ENCODE results near the gene TMEM131L. TPM values are rescaled to one million over a fixed set of nuclear protein-coding genes. Genes with fewer than 3 reads are reported as not detected.

TMEM131L gene
- total and polyA plus RNA-seq, 12 donors, result 2.7 to 33.6 (median 18.5) TPM

- no peaks in the 10 kb centered on the region for H3K27me3 ChIP-seq
- TF ChIP-seq CTCF (IDR thresholded peaks at IDR 0.05), result no peak
- peak overlapping the region in 6 of 10 donors; percentile 7 to 49 (median 18) for H3K27ac ChIP-seq
- H3K36me3 ChIP-seq, result peaks cover 0 to 18% (median 0%) of the 10 kb centered on the region in 9 donors
- no peak overlapping the region for H3K4me3 ChIP-seq
- intact Hi-C loops (cut with DNase I), result no loop called here
- 80 to 81% methylated on average over 3 of the region's 3 CpGs for WGBS, 2 donors
- H3K4me1 ChIP-seq, result peaks cover 0 to 46% (median 29%) of the 10 kb centered on the region in 9 donors
- DNase-seq (no peak), ATAC-seq (peak in 2 of 8 donors; percentile 28 to 31)
- no peaks in the 10 kb centered on the region for H3K9me3 ChIP-seq
These were observed 46.9 kb downstream of the TMEM131L start for GRCh38 chr4:153512952-153513500.

- intact Hi-C loops (cut with DNase I), result no loop called here
- no peak for TF ChIP-seq CTCF (IDR thresholded peaks at IDR 0.05)
- WGBS, 2 donors, result 39 to 62% methylated on average over 1 of the region's 1 CpG
- H3K27ac ChIP-seq, result peak overlapping the region in 6 of 10 donors; percentile 11 to 49 (median 18)
- no peak overlapping the region for H3K4me3 ChIP-seq
- ATAC-seq (peak in 3 of 8 donors; percentile 15 to 48 (median 20)), DNase-seq (no peak)
- peaks cover 0 to 17% (median 0%) of the 10 kb centered on the region in 9 donors for H3K36me3 ChIP-seq
- H3K4me1 ChIP-seq, result peaks cover 3 to 51% (median 34%) of the 10 kb centered on the region in 9 donors
- no peaks in the 10 kb centered on the region for H3K9me3 ChIP-seq
- no peaks in the 10 kb centered on the region for H3K27me3 ChIP-seq
These were observed 47.4 kb downstream of the TMEM131L start for GRCh38 chr4:153513596-153513995.

- peak overlapping the region in 4 of 10 donors; percentile 11 to 49 (median 15) for H3K27ac ChIP-seq
- peak in 2 of 8 donors; percentile 14 to 16 for ATAC-seq
- peaks cover 3 to 56% (median 39%) of the 10 kb centered on the region in 9 donors for H3K4me1 ChIP-seq
- H3K27me3 ChIP-seq, result no peaks in the 10 kb centered on the region
- H3K9me3 ChIP-seq, result no peaks in the 10 kb centered on the region
- intact Hi-C loops (cut with DNase I), result no loop called here
- no peak for DNase-seq
- H3K36me3 ChIP-seq, result peaks cover 0 to 13% (median 0%) of the 10 kb centered on the region in 9 donors
- no peak overlapping the region for H3K4me3 ChIP-seq
- no peak for TF ChIP-seq CTCF (IDR thresholded peaks at IDR 0.05)
- WGBS, 2 donors, result 57 to 69% methylated on average over 3 of the region's 3 CpGs
These were observed 47.9 kb downstream of the TMEM131L start for GRCh38 chr4:153514001-153514526.

- no peaks in the 10 kb centered on the region for H3K27me3 ChIP-seq
- TF ChIP-seq CTCF (IDR thresholded peaks at IDR 0.05), result no peak
- peaks cover 3 to 64% (median 47%) of the 10 kb centered on the region in 9 donors for H3K4me1 ChIP-seq
- peaks cover 0 to 6% (median 0%) of the 10 kb centered on the region in 9 donors for H3K36me3 ChIP-seq
- intact Hi-C loops (cut with DNase I), result loop anchor here in 1 of 10 donors (5.0 kb wide), 1 partner anchor 33 kb away; no protein-coding TSS in a partner anchor
- 92 to 96% methylated on average over 15 of the region's 15 CpGs for WGBS, 2 donors
- DNase-seq, result no peak
- peak overlapping the region in 1 of 10 donors; percentile 11 for H3K27ac ChIP-seq
- no peak for ATAC-seq
- no peaks in the 10 kb centered on the region for H3K9me3 ChIP-seq
- no peak overlapping the region for H3K4me3 ChIP-seq
These were observed 48.7 kb downstream of the TMEM131L start for GRCh38 chr4:153514688-153515426.
